GM03348 (cell line): ENCODE measurements around the gene ZNF639.

Experiments used
- DNase-seq: peaks from one replicate; pipeline ENCODE4 v3.0.0; 2012; ENCODE audit warnings: low spot score

Gene ZNF639

DNA sequence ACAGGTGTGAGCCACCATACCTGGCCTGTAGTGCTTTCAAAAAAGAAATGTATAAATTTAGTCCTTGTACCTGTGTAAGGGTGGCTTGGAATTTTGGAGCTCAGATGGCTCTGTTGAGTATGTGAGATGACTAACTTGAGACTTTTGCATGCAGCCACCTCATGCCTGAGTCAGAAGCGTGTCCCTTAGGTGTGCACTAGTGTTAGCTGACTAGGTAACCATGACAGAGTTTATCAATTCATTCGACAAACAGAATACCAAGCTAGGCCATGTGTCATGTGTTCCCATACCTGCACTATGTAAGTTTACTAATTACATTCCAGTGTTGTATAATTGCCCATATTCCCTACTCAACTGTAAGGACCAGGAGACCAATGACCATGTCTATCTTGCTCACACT is 4.0 kb upstream of the ZNF639 start:
- no peak for DNase-seq

DNA sequence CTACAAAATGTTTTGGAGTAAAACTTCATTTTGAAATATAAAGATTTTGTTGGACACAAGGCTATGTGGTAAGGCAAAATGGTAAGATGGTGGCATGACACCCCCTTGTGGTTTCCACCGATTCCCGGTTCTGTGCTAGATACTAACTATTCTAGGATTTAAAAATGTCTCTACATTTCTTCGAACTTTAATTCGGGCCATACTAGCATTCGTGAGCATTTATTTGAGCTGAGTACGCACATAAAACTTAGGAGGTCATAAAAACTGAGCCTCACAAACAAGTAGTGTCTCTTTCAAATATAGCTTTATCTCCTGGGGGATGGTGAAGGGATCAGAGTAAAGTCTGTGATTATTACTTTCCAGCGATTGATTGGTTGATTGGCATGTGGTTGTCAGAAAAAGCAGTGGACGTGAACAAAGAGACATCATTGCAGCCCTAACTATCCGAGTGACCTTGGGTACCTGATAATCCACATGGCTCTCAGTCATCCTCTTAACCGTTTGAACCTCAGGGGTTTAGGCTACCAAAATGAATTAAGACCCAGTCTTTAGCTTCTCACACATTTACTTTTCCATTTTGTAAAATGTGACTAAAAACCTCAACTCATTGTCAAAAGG is 1.1 kb upstream of the ZNF639 start:
- DNase-seq, result peak; percentile 69

DNA sequence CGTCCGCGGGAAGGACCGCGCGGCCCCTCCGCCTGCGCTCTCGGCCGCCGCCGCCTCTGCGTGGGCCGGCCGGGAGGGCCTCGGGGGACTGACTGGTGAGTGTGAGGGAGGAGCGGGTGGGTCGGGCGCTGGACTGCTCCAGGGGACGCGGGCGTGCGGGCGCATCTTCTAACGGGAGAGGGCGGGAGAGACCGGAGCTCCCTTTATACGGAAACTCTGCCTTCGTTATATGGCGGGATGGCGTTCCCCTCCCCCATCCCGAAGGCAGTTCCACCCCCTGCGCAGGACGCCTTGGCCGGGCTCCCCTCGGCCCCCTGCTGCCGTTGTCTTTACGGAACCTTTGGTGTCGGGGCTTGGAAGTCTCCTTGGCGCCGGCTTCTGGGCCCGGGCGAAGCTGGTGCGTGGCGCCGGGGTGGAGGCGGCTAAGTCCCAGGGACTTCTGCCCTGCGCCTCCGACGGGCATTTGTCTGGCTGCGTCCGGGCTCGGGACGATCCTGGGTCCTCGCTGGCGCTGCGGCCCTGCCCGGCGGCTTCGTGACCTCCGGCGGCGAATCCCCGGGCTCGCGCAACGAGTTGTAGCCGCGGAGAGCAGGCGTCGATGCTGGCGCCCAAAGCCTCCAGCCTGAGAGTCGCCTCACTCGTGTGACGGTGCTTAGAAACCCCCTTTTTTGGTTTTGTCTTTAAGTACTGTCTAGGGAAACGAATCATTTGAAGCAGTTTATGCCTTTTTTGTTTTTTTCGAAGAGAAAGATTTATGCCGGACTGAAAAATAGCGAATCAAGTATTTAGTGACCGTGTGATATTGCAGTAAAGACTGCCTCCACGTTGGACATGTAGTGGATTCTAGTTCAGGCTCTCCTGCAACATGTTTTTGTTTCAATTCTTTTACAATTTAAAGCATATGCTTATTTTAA is 623 bp downstream of the ZNF639 start:
- DNase-seq, result peak; percentile 88

- DNase-seq, result peak; percentile 40
Measured at GRCh38 chr3:179324270-179324754, 1.5 kb downstream of the ZNF639 start.

GRCh38 chr3:179330438-179330837 is 7.6 kb downstream of the ZNF639 start:
- no peak for DNase-seq

DNA sequence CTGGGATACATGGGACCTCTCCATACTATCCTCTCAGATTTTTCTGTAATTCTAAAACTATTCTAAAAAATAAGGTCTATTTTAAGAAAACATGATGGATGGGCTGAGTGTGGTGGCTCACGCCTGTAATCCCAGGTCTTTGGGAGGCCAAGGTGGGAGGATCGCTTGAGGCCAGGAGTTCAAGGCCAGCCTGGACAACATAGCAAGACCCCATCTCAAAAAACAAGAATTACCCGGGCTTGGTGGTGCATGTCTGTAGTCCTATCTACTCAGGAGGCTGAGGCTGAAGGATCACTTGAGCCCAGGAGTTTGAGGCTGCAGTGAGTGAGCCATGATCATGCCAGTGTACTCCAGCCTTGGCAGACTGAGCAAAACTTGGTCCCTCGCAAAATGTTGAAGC is 9.4 kb downstream of the ZNF639 start:
- DNase-seq, result no peak

- no peak for DNase-seq
Measured at GRCh38 chr3:179333084-179333483, 10.3 kb downstream of the ZNF639 start.

DNA sequence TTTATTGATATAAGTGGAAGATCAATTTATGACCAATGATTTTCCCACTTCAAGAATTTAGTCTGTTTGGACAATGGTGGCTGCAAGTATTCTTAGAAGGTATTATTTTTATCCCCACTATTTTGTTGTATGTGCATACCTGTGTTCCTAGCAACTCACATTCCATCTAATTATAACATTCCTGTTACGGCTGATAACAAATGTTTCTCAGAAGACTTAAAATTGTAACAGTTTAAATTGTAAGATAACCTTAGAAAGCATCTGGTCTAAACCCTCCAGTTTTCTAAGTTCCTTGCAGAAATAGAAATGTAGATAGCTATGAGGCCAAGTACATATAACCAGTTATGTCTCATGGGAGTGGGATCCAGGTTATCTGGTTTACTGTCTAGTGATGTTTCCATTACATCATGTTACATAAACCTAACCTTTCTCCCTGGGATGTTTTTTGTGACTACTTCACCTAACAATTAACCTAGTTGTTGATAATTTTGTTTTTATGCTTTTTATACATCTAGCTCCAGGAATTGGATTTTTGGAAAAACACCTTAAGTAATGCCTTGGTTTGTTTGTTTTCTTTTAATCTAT is 13.6 kb downstream of the ZNF639 start:
- DNase-seq, result no peak

DNA sequence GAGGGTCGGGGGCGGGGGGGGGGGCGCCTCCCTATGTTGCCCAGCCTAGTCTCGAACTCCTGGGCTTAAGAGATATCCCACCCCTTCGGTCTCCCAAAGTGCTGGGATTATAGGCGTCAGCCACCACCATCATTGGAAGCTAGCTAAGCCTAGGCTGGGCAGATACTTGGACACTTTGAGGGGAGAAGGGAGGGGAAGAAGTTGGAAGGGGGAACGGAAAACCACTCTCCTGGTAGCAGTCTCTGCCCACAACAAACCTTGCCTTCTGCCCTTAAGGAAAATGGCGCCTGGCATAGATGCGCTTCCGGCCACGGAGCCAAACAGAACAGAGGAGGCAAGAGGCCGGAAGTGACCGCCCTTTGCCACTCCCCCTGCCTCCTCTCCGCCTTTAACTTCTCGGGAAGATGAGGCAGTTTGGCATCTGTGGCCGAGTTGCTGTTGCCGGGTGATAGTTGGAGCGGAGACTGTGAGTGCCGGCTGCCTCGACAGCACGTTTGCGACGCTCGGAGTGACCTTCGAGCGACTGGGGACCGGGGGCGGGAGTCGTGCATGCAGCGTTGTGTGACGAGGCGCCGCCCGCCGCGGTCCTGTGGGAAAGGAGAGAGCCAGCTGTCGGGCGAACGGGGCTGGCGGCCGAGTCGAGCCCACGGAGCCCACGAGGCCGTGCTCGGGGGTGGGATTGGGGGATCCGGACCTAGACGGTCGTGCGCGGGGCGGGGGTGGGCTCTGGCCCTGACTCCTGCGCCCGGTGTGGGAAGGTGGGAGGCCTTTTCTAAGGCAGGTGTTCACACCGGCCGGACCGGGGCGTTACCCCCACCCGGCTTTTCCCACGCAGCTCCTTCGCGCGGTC is 24.7 kb downstream of the ZNF639 start, which contains the start of gene MFN1:
Gene MFN1 (plus strand): TSS at position 365 of the 850 bp plus-strand sequence. CDS start 1,143 bp downstream, outside the sequence.
- DNase-seq, result peak; percentile 95

DNA sequence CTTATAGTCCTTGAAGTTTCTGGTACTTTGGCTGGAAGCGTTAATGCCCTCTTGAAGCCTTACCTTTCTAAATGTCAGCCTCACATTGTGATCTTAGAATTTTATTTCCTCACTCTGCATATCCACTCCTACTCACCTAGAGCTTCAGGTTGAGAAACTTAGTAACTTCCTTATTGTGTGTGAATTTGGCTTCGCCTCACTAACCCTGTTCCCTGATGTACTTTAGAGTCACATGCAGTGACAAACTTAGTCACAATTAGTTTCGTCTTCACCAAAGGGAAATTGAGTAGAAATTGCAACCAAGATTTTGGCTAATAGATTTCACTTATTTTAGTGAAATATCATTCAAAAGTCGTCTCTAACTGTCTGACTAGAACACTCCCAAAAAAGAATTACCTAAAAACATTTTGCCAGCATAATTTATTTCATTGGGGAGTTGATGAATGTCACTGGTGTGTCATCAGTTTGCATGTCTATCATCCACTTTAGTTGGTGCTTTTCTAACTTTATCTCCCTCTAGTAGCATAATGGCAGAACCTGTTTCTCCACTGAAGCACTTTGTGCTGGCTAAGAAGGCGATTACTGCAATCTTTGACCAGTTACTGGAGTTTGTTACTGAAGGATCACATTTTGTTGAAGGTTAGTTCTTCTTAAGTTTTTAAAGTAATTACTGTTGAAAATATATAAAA is 25.6 kb downstream of the ZNF639 start:
- no peak for DNase-seq

DNA sequence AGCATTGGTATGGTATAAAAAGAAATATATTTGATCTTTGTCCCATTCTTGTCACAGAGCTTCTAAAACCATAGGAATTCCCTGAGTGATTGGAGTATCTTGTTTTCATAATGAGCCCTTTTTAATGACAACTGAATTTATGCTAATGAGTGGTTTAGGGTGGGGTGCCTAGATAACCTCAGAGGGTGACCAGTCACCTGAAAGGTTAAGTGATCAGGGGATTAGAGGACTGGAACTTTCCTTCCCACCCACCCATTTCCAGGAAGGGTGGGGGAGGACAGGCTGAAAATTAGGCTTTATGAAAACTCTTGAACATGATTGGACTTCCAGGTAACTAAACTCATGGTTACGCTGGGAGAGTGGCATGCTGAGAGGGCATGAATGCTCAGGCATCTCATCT is 33.2 kb downstream of the ZNF639 start:
- no peak for DNase-seq

DNA sequence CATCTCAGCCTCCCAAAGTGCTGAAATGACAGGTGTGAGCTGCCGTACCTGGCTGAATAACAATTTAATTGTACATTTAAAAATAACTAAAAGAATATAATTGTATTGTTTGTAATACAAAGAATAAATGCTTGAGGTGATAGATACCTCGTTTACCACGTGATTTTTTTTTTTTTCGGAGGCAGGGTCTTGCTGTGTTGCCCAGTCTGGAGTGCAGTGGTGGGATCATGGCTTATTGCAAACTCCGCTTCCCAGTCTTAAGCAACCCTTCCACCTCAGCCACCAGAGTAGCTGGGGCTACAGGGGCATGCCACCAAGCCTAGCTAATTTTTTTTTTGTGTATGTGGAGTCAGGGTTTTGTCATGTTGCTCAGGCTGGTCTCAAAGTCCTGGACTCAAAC is 40.5 kb downstream of the ZNF639 start:
- DNase-seq, result no peak

DNA sequence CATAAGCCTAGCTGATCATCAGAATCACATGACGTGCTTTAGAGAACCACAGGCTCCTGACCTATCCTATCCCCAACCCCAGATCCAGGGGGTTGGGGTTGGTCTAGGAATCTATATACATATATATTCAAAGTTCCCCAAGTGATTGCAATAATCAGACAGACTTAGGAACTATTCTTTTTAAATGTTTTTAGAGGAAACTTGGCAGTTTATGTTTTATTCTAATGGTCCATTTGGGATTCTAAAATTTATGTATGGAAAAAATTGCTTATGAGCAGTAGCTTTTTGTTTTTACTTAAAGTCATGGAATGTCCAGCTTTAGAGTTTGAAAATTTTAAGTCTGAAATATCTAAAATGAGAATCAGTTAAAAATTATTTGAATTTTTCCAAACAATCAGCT is 46.8 kb downstream of the ZNF639 start:
- no peak for DNase-seq

DNA sequence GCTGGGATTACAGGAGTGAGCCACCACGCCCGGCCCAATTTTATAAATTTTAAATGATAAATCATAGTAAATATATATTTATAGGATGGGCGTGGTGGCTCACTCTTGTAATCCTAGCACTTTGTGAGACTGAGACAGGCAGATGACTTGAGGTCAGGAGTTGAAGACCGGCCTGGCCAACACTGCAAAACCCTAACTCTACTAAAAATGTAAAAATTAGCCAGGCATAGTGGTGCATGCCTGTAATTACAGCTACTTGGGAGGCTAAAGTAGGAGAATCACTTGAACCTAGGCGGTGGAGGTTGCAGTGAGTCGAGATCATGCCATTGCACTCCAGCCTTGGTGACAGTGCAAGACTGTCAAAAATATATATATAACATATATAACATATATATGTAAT is 51.1 kb downstream of the ZNF639 start:
- DNase-seq, result no peak

- no peak for DNase-seq
Measured at GRCh38 chr3:179375091-179375999, 52.5 kb downstream of the ZNF639 start.

DNA sequence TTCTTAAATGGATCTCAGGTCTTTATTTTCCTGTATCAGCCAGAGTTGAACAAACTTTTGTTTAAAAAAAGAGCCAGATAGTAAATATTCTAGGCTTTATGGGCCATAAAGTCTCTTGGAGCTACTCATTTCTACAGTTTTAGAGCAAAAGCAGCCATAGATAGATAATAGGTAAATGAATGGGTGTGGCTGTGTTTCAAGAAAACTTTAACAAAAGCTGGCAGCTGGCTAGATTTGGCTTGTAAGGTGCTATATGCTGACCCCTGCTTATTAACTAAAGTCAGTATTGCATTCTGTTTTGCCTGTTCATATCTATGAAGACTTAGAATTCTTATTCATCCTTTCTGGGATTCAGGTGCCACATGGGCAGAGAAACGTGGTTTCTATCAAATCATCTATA is 53.6 kb downstream of the ZNF639 start:
- DNase-seq, result no peak
